Measurements from ENCODE around the gene USP25.

USP25 gene

GRCh38 chr21:15850645-15851044, 120.9 kb downstream of the USP25 start:
- no peak for TF ChIP-seq POLR2AphosphoS5 (IDR thresholded peaks at IDR 0.05; ENCODE audit: low read depth, low read length)
- no peak for TF ChIP-seq TAF1 (IDR thresholded peaks at IDR 0.05; ENCODE audit: borderline replicate concordance, insufficient read depth, low read length)
- no peak for TF ChIP-seq SIN3A (IDR thresholded peaks at IDR 0.05; ENCODE audit: borderline replicate concordance, insufficient read depth, low read length)
- TF ChIP-seq REST (IDR thresholded peaks at IDR 0.05; ENCODE audit: insufficient read depth in 1 of 2, low read depth in 2 of 2, low read length in 2 of 2): no peak
- TF ChIP-seq FOXP2 (optimal IDR thresholded peaks at IDR 0.05; ENCODE audit: borderline replicate concordance, extremely low read depth, extremely low read length, insufficient read depth): no peak

DNA sequence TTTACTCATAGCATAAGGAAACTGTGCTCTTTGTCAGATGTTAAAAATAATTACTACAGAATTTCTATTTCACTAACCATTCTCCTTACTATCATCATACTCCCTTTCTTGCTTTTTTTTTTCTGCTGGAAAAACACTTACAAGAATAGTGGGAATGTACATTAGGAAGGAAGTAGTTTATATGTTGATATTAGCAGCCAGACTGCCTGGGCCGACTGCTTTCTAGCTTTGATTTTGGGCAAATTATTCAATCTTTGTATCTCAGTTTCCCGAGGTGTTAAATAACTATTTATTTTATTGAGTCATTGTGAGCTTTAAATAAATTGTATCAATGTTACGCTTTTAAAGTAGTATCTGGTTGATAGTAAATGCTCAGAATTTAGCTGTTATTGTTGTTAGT, 122.4 kb downstream of the USP25 start:
- no peak for TF ChIP-seq FOXP2 (optimal IDR thresholded peaks at IDR 0.05; ENCODE audit: borderline replicate concordance, extremely low read depth, extremely low read length, insufficient read depth)
- TF ChIP-seq SIN3A (IDR thresholded peaks at IDR 0.05; ENCODE audit: borderline replicate concordance, insufficient read depth, low read length): no peak

- no peak for TF ChIP-seq SIN3A (IDR thresholded peaks at IDR 0.05; ENCODE audit: borderline replicate concordance, insufficient read depth, low read length)
- no peak for TF ChIP-seq REST (IDR thresholded peaks at IDR 0.05; ENCODE audit: insufficient read depth in 1 of 2, low read depth in 2 of 2, low read length in 2 of 2)
- no peak for TF ChIP-seq TAF1 (IDR thresholded peaks at IDR 0.05; ENCODE audit: borderline replicate concordance, insufficient read depth, low read length)
- no peak for TF ChIP-seq FOXP2 (optimal IDR thresholded peaks at IDR 0.05; ENCODE audit: borderline replicate concordance, extremely low read depth, extremely low read length, insufficient read depth)
- TF ChIP-seq POLR2AphosphoS5 (IDR thresholded peaks at IDR 0.05; ENCODE audit: low read depth, low read length): no peak
Measured at GRCh38 chr21:15853126-15853525, 123.3 kb downstream of the USP25 start.

GRCh38 chr21:15856813-15857212, 127.0 kb downstream of the USP25 start:
- TF ChIP-seq FOXP2 (optimal IDR thresholded peaks at IDR 0.05; ENCODE audit: borderline replicate concordance, extremely low read depth, extremely low read length, insufficient read depth) (no peak), SIN3A (IDR thresholded peaks at IDR 0.05; ENCODE audit: borderline replicate concordance, insufficient read depth, low read length) (no peak)

DNA sequence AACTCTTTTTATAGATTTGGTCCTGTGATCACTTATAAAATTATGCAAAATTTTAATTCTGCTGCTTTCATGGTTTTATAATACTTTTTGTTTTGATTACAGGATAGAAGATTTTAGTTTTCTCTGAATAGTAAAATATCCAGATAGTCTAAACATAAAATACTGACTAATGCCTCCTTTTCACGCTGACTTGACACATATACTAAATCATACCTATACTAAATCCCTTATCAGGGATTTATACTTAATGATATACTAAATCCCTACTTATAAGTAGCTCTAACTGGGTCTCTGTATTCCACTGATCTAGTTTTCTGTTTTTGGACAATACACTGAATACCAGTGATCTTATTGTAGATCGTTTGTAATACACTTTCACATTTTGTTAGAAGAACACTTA, 128.0 kb downstream of the USP25 start:
- TF ChIP-seq POLR2AphosphoS5 (IDR thresholded peaks at IDR 0.05; ENCODE audit: low read depth, low read length) (no peak), FOXP2 (optimal IDR thresholded peaks at IDR 0.05; ENCODE audit: borderline replicate concordance, extremely low read depth, extremely low read length, insufficient read depth) (no peak), REST (IDR thresholded peaks at IDR 0.05; ENCODE audit: insufficient read depth in 1 of 2, low read depth in 2 of 2, low read length in 2 of 2) (no peak), TAF1 (IDR thresholded peaks at IDR 0.05; ENCODE audit: borderline replicate concordance, insufficient read depth, low read length) (no peak), SIN3A (IDR thresholded peaks at IDR 0.05; ENCODE audit: borderline replicate concordance, insufficient read depth, low read length) (no peak)

GRCh38 chr21:15860541-15860940, 130.8 kb downstream of the USP25 start:
- TF ChIP-seq SIN3A (IDR thresholded peaks at IDR 0.05; ENCODE audit: borderline replicate concordance, insufficient read depth, low read length) (no peak), FOXP2 (optimal IDR thresholded peaks at IDR 0.05; ENCODE audit: borderline replicate concordance, extremely low read depth, extremely low read length, insufficient read depth) (no peak), REST (IDR thresholded peaks at IDR 0.05; ENCODE audit: insufficient read depth in 1 of 2, low read depth in 2 of 2, low read length in 2 of 2) (no peak), POLR2AphosphoS5 (IDR thresholded peaks at IDR 0.05; ENCODE audit: low read depth, low read length) (no peak), TAF1 (IDR thresholded peaks at IDR 0.05; ENCODE audit: borderline replicate concordance, insufficient read depth, low read length) (no peak)

All from PFSK-1 (cell line).